Astrocyte of the cerebellum (primary cell): ENCODE measurements around the gene CKAP4.

Source experiments
- DNase-seq: peaks from one replicate; pipeline ENCODE4 v3.0.0-alpha.2; 2011; ENCODE audit warnings: low read depth
- H3K4me3 ChIP-seq: 2 replicates; pipeline ENCODE4 v1.5.1; 2011; ENCODE audit warnings: mild to moderate bottlenecking, low read depth, low read length, moderate library complexity
- in situ Hi-C: cut with HindIII; loops from 2 replicates; pipeline ENCODE4 v1.10.0; 2017; ENCODE audit warnings: low sequenced_read_pairs
- TF ChIP-seq, protein P1 (sequence below): IDR thresholded peaks from 2 replicates; pipeline ENCODE4 v1.5.1; 2012; ENCODE audit warnings: low read length, low read depth, moderate library complexity, mild to moderate bottlenecking; ENCODE audit errors: missing control alignments

CKAP4 gene

GRCh38 chr12:106247674-106248311, at the start of gene CKAP4:
CKAP4 (minus strand) TSS chr12:106248020; CDS start chr12:106247851, 169 bp downstream.
- in situ Hi-C loops: no loop called here
- DNase-seq: no peak
- TF ChIP-seq, protein P1, sequence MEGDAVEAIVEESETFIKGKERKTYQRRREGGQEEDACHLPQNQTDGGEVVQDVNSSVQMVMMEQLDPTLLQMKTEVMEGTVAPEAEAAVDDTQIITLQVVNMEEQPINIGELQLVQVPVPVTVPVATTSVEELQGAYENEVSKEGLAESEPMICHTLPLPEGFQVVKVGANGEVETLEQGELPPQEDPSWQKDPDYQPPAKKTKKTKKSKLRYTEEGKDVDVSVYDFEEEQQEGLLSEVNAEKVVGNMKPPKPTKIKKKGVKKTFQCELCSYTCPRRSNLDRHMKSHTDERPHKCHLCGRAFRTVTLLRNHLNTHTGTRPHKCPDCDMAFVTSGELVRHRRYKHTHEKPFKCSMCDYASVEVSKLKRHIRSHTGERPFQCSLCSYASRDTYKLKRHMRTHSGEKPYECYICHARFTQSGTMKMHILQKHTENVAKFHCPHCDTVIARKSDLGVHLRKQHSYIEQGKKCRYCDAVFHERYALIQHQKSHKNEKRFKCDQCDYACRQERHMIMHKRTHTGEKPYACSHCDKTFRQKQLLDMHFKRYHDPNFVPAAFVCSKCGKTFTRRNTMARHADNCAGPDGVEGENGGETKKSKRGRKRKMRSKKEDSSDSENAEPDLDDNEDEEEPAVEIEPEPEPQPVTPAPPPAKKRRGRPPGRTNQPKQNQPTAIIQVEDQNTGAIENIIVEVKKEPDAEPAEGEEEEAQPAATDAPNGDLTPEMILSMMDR: no peak
- peak within 1 kb of the TSS; percentile 85 for H3K4me3 ChIP-seq

DNA sequence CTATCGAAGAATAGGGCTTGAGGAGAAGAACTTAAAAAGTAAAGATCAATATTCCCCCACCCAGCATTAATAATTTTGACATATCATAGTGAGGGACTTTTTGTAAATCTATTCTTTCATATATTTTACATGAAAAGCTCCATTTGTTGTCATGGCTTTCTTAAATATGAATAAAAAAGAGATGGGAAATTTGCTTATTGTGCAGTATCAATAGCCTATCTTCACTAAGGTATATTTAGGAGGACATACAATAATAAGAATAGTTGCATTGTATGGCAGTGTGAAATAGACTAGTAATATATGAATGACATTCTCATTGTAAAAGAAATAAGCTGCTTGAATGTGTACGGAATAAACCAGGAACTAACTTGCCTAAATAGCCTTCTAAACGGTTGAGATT, 49.3 kb upstream of the CKAP4 start:
- no peak for DNase-seq
- H3K4me3 ChIP-seq: no peak overlapping the region
- in situ Hi-C loops: no loop called here
- TF ChIP-seq, protein P1: no peak

DNA sequence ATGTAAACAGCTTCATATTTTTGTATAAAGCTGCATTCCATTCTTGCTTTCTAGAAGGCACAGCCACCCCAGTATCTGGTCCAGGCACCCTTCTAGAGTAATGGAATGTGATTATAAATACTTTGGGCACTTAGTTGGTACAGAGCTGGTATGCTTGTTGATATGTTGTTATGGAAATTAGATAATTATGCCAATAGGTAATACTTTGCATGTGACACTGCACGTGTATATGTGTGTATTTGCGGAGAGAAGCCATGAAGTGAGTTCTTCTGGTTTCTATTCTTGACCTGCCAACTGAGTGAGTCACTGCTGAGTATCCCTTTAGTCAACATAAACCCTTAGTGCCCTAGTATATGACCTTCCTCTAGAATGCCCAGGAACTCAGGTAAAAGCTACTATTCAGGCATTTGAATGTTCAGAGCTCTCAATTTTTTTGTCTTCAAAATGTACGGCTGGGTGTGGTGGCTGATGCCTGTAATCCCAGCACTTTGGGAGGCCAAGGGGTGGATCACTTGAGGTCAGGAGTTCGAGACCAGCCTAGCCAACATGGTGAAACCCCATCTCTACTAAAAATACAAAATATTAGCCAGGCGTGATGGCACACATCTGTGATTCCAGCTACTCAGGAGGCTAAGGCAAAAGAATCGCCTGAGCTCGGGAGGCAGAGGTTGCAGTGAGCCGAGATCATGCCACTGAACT, 48.5 kb upstream of the CKAP4 start:
- TF ChIP-seq, protein P1: no peak
- H3K4me3 ChIP-seq: no peak overlapping the region
- in situ Hi-C loops: no loop called here
- no peak for DNase-seq

GRCh38 chr12:106292339-106292738, 44.5 kb upstream of the CKAP4 start:
- in situ Hi-C loops: no loop called here
- TF ChIP-seq, protein P1: no peak
- DNase-seq: no peak
- no peak overlapping the region for H3K4me3 ChIP-seq

- no peak for DNase-seq
- TF ChIP-seq, protein P1: no peak
- in situ Hi-C loops: no loop called here
- H3K4me3 ChIP-seq: no peak overlapping the region
Observed at GRCh38 chr12:106291342-106291741, 43.5 kb upstream of the CKAP4 start.

GRCh38 chr12:106290666-106291065, 42.8 kb upstream of the CKAP4 start:
- TF ChIP-seq, protein P1: no peak
- DNase-seq: no peak

More at GRCh38 chr12:106290666-106291065, 42.8 kb upstream of the CKAP4 start:
- in situ Hi-C loops: no loop called here
- no peak overlapping the region for H3K4me3 ChIP-seq
